Activated CD4-positive, alpha-beta T cell treated with anti-CD3 and anti-CD28 coated beads, Interleukin-2, amount 50 U/mL, for 1 hour (primary cell): ENCODE results near the gene UBA3.

Experiments used
- DNase-seq: peaks from one replicate; pipeline ENCODE4 v3.0.0-alpha.2; 2020

The UBA3 gene

GRCh38 chr3:69009559-69010410 lies 70.4 kb downstream of the UBA3 start:
- DNase-seq = no peak

DNA sequence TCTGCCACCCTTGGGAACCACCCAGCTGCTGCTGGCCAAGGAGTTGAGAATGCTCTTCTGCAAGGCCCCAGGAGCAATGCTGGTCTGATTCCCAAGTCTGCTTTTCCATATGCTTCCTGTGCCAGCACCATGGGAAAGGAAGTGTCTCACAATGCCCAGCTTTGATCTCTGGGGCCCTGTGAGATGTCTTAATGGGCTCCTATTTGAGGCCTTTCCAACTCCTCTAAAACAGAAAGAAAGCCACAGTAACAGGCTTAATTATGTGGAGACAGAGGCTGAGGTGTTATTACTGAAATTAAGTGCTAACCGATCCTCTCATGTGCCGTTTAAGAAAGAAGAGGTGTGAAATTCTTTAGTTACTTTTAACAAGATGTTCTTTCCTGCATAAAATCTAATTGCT lies 71.2 kb downstream of the UBA3 start:
- no peak for DNase-seq

DNA sequence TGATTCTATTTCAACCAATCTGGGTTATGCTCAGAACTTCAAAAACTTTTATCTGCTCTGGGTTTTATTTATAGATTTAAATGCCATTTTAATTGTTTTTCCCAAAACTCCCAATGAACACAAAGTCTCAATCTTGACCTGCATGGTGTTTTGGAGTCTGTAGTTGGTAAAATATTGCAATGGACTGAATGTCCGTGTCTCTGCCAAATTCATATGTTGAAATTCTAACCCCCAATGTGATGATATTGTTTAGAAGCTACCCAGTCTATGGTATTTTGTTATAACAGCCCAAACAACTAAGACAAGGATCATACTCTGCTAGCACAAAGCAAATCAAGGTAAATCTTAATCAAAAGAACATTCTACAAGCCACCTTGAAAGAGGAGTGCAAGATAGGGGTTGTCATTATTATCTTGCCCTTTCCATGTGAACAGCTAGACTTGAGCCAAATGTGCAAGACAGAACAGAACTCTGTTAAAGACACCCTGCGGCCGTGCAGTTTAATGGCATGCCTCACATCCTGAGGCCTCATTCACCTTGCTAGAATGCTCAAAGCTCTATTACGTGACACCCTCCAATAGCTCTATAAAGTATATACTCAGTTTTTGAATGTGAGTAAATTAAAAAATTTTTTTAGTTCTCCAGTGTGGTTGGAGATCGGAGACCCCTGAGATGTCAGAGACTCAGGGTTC lies 74.2 kb downstream of the UBA3 start:
- no peak for DNase-seq

- no peak for DNase-seq
Observed at GRCh38 chr3:69005071-69005790, 74.9 kb downstream of the UBA3 start.
